COLO829 (cell line): ENCODE results near the gene MEOX2.

Source experiments
- DNase-seq: peaks from one replicate; pipeline ENCODE4 v3.0.0; 2012; ENCODE audit warnings: low spot score

The MEOX2 gene

GRCh38 chr7:15686295-15686956, at the start of gene MEOX2:
TSS of gene MEOX2 (minus strand) at chr7:15686683. CDS start at chr7:15686402, 281 bp downstream.
- no peak for DNase-seq

- DNase-seq, result no peak
Observed at GRCh38 chr7:15729746-15730145, 43.3 kb upstream of the MEOX2 start.

DNA sequence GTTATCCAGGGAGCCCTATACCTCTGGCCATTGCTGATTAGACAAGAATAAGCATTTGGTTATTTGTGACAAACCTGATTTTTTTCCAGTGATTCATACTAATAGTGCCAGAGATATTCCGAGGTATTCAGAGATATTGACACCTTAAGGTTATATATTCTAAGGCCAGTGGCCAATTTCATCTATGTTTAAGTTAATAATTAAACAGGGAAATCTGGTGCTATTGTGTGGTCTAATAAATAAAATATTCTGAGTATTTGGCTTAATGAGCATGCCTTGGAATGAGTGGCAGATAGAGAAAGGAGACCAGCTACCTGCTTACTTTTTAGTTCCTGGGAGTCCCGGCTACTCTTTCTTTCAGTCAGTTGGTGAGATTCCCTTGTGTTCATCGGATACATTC, 38.6 kb upstream of the MEOX2 start:
- no peak for DNase-seq

- no peak for DNase-seq
Observed at GRCh38 chr7:15723841-15724240, 37.4 kb upstream of the MEOX2 start.

GRCh38 chr7:15720849-15721471, 34.5 kb upstream of the MEOX2 start:
- DNase-seq, result no peak

DNA sequence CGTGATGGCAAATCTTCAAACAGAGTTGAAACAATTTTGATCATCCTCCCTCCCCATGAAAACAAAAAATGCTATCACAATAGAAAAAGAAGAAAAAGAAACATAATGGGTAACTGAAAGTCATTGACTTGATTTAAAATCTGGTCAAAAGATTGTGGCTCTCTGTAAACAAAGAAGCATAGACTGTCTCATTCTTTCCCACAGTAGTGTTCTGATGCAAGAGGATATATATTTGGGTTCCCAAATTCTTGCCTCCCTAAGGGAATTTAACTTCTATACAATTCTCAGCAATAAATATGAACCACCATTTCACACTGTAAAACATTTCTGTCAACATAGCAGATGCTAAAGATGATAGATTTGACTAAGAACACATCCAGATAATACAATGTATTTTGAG, 32.8 kb upstream of the MEOX2 start:
- no peak for DNase-seq

DNA sequence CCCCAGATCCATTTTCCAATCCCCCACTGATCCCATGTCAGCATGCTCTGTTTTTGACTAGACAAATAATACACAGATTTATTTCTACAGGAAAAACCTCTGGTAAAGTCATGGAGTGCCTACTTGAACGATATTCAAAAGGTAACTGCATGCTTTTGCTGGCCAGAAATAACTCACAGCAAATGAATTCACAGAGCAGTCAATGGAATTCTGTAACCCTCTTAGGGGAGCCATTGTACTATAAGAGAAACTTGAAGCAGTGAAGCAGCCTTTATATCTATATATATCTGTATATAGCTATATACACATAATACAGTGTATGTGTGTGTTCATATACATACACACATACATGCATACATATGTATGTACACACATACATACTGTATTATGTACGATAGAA, 29.0 kb upstream of the MEOX2 start:
- DNase-seq, result no peak

- no peak for DNase-seq
Observed at GRCh38 chr7:15709978-15710377, 23.5 kb upstream of the MEOX2 start.

DNA sequence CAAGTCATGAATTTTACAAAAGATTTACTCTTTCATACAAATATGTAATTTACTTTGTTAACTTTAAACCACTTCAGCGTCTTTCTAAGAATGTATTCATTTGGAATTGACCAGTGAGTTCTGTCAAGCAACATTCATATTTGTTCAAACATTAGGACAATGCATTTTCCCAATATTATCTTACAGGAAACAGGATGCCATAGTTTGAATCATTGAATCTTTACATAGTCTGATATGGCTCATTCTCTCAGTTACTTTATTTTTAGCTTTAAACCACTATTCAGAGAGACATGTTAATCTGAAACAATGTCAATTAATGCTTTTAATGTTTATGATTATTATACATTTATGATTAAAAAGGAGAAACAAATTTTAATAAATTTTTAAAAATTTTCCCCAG, 21.1 kb upstream of the MEOX2 start:
- no peak for DNase-seq

DNA sequence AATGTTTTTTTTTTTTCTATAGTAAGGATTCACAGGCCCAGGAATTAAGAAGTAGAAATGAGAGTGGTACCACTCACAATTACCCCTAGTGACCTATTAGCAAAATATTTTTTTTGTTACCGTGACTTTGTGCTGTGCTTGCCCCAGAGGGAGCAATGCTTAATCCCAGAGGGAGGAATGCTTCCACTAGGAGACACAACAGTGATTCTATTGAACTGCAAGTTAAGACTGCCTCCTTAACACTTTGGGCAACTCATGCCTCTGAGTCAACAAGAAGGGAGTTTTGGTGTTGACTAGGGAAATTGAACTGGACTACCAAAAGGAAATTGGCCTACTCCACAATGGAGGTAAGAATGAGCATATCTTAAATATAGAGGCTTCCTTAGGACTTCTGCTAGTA, 17.2 kb upstream of the MEOX2 start:
- DNase-seq, result peak; percentile 20

GRCh38 chr7:15692501-15693020, 6.1 kb upstream of the MEOX2 start:
- DNase-seq, result peak; percentile 54

GRCh38 chr7:15688911-15689310, 2.4 kb upstream of the MEOX2 start:
- DNase-seq, result no peak

DNA sequence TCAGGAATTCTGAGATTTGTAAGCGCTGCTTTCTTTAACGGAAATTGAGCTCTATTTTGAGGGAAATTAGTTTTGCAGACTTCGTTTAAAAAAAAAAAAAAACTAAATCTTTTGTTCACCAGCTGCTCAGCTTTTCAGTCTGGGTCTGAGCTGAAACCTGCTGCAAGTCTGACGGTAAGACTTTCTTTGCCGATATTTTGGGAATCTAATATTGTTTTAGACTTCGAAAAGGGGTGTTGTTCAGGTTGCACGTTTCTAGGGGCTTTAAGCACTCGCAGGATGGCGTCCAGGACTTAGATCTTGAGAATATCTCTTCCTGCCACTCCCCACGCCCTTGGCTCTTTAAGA, 1.8 kb upstream of the MEOX2 start:
- DNase-seq, result no peak

DNA sequence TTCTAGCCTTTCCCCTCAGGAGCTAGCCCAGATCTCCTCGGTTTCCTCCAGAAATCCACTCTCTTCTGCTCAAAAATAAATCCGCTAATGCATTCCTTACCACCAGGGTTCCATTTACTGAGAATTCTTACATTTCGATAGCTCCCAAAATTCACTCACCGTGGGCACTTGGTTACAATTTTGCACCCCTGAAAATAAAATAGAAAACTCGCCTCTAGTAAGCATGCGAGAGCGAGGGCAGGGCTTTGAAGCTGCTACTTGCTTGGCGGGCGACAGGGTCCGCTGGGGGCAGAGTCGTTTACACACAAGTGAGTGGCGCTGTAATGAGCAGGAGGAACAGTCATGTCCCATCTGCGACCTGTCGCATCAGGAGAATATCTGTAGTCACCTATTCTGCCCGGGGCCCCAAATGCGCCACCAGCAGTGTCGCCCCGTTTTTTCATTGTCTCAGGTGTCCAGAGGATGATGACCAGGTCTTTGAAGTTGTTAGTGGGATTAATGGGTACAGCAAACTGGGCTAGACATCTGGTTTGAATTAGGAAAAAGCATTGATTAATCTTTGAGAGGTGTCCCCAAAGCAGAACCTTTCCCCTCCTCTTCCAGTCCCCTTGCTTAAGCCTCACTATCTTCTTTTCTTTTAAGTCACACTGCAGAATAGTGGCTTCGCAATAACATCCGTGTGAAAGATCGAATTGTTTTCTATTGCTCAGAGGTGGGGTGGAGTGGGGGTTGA, 1.2 kb upstream of the MEOX2 start:
- no peak for DNase-seq

- DNase-seq, result no peak
Observed at GRCh38 chr7:15686957-15687545, 568 bp upstream of the MEOX2 start.

DNA sequence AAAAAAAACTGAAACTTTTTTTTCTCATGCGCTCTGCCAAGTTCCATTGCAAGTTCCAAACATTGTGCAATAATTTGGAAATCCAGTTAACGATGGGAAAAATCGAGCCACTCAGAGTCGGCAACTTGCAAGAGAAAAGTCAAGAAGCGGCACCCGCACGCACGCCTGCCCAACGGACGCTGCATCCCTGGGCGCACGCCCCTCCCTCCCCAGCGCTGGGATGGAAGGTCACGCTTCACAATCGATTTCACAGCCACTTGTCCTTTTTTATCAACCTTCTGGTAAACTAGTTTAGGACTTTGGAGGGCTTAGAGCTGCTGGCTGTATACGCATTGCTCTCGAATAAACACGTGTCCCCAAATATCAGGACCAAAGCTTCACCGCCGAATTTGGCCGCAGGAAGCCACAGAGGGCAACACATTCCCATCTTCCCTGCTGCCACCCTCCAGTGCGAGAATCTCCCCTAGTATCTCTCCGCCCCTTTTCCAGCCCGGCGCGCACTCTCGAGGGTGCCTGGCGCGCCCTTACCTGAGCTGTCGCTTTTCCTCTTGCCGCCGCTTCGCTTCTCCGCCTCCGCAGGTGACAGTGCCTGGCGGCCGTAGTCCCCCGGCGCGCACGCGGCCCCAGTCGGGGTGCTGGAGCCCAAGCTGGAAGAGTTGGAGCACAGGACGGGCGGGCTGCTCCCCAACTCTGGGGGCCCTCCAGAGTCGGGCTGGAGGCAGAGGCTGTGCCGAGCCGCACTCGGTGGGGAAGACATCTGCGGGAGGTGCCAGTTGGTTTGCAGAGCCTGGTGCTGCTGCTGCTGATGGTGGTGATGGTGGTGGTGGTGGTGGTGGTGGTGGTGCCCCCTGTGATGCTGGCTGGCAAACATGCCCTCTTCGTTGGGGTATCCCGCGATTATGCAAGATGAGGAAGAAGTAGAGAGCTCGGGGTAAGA, 857 bp downstream of the MEOX2 start:
- DNase-seq, result no peak

- no peak for DNase-seq
Observed at GRCh38 chr7:15684871-15685270, 1.6 kb downstream of the MEOX2 start.

GRCh38 chr7:15684111-15684800, 2.2 kb downstream of the MEOX2 start:
- DNase-seq, result no peak

DNA sequence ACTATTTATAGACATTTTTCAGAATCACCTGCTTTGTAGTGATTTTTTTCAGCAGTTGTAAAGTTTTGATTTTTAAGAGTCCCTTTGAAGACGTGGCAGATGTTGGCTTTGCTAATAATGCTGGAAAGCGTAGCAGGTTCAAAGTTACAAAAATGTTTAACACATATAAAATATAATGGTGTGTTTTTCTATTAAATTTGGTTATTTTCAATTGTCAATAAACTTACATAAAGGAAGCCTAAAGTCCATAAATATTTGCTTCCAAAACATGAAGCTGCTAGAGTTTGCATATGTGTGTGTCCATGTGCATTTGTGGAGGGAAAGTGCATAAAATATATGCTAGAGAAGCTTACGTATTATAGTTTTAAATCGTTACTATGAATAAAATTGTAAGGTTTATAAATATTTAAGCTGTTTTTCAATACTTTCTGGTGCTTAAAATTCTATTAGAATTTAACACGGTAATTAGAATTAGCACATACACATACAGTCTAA, 3.7 kb downstream of the MEOX2 start:
- no peak for DNase-seq

DNA sequence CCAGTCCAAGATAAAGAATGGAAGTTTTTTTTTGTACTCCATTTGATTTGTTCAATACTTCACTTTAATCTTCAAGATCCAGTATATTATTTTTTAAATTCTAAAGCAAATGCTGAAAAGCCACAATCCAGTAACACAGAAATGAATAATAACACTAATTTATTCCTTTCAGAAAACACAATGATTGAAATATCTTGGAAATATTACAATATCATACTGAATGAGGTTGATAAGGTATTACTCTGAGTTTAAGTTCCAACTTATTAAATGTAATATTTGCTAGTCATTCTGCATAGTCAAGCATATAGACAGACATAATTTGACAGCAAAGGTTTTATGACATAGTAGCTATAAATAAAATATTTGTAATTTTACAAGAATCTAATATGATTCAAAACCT, 4.4 kb downstream of the MEOX2 start:
- no peak for DNase-seq

DNA sequence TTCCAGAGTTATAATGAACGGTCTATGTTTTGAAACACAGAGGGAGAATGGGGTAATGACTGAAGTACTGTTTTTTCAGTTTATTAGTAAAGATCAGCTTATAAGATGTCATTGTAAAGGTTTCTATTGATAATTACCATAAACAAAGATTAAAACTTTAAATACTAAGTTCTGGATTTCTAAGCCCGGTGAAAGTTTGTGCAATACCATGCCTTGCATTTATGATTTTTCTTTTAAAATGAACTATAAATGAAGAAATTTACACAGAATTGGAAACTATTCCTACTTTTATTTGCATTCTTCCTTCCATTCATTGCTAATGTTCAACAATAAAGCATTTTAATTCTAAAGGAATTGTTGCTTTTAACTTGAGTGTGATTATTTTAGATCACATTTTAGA, 4.9 kb downstream of the MEOX2 start:
- no peak for DNase-seq
